Vagina (tissue), 2 donors: ENCODE results near the gene GDPGP1.

Experiments used
- POLR2A ChIP-seq, 2 donors: fragments of 450-650 bp; IDR thresholded peaks; one replicate each; pipeline ENCODE4 v1.6.1; 2017; ENCODE audit warnings: antibody characterized with exemption in 2 of 2, mild to moderate bottlenecking in 2 of 2, moderate library complexity in 2 of 2
- POLR2AphosphoS5 ChIP-seq, 2 donors: sonication (generic); formaldehyde crosslinking; IDR thresholded peaks; one replicate each; pipeline ENCODE4 v1.9.0; 2017; ENCODE audit warnings: antibody characterized with exemption in 2 of 2, mild to moderate bottlenecking in 2 of 2, low read depth in 1 of 2; ENCODE audit not compliant: insufficient read depth in 1 of 2
- TF ChIP-seq, protein P1 (sequence below), 3 experiments: fragments of 450-650 bp in 2 of 3; fragments of 200-600 bp in 1 of 3; sonication (generic) in 1 of 3; IDR thresholded peaks; one replicate each; pipeline ENCODE4 v1.5.1; 2017 to 2019; ENCODE audit warnings: antibody characterized with exemption in 3 of 3, mild to moderate bottlenecking in 2 of 3, moderate library complexity in 2 of 3

DNA sequence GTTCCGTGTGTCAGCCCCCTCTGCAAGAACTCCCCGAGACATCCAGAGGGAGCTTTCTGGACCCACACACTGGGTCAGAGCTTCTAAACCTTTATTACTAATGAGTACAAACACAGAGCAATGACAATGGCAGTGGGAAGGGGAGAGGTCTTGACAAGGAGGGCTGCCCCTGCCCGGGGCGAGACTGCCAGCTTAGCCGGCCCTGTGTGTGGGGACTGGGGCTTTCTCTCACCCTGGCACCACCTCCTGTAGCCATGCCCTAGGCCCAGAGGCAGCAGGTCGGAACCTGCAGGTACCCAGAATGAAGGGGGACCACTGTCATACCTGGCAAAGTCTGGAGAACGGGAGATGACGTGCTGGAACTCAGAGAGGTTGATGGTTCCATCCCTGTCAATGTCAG, 3.4 kb upstream of the GDPGP1 start:
- TF ChIP-seq, protein P1, sequence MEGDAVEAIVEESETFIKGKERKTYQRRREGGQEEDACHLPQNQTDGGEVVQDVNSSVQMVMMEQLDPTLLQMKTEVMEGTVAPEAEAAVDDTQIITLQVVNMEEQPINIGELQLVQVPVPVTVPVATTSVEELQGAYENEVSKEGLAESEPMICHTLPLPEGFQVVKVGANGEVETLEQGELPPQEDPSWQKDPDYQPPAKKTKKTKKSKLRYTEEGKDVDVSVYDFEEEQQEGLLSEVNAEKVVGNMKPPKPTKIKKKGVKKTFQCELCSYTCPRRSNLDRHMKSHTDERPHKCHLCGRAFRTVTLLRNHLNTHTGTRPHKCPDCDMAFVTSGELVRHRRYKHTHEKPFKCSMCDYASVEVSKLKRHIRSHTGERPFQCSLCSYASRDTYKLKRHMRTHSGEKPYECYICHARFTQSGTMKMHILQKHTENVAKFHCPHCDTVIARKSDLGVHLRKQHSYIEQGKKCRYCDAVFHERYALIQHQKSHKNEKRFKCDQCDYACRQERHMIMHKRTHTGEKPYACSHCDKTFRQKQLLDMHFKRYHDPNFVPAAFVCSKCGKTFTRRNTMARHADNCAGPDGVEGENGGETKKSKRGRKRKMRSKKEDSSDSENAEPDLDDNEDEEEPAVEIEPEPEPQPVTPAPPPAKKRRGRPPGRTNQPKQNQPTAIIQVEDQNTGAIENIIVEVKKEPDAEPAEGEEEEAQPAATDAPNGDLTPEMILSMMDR (IDR thresholded peaks at IDR 0.05): no peak
- TF ChIP-seq POLR2A (IDR thresholded peaks at IDR 0.05) (no peak), POLR2AphosphoS5 (IDR thresholded peaks at IDR 0.05; ENCODE audit: insufficient read depth in 1 of 2, low read depth in 1 of 2) (no peak)
